ENCODE data around the gene C11orf86. TPM values are rescaled to one million over a fixed set of nuclear protein-coding genes. Genes with fewer than 3 reads are reported as not detected.

C11orf86 gene
- total and polyA plus RNA-seq, 5 experiments from 2014 or later = not detected

GRCh38 chr11:66969584-66970225, 5.4 kb upstream of the C11orf86 start:
- Mint-ChIP-seq H3K9me3 (no peaks in the 10 kb centered on the region), H3K4me3 (no peak overlapping the region), H3K27ac (no peak overlapping the region), H3K27me3 (peaks cover 5 to 15% (median 5%) of the 10 kb centered on the region in 5 donors), H3K4me1 (peaks cover 0 to 4% (median 2%) of the 10 kb centered on the region in 4 donors), H3K36me3 (no peaks in the 10 kb centered on the region)
- POLR2A ChIA-PET = no interaction called here
- ATAC-seq (no peak), DNase-seq (peak in 1 of 10 donors; percentile 52)

GRCh38 chr11:66970371-66970806, 4.7 kb upstream of the C11orf86 start:
- Mint-ChIP-seq H3K36me3 (no peaks in the 10 kb centered on the region), H3K9me3 (no peaks in the 10 kb centered on the region), H3K27me3 (peaks cover 3 to 17% (median 5%) of the 10 kb centered on the region in 5 donors), H3K4me3 (no peak overlapping the region), H3K27ac (peak overlapping the region in 1 of 10 donors; percentile 14), H3K4me1 (peaks cover 0 to 4% (median 2%) of the 10 kb centered on the region in 4 donors)
- POLR2A ChIA-PET = no interaction called here
- DNase-seq (peak in 1 of 10 donors; percentile 6), ATAC-seq (no peak)

- Mint-ChIP-seq H3K9me3 (no peaks in the 10 kb centered on the region), H3K27ac (peak overlapping the region in 1 of 10 donors; percentile 14), H3K36me3 (no peaks in the 10 kb centered on the region), H3K4me3 (no peak overlapping the region), H3K27me3 (peaks cover 3 to 20% (median 8%) of the 10 kb centered on the region in 5 donors), H3K4me1 (peaks cover 0 to 4% (median 2%) of the 10 kb centered on the region in 4 donors)
- ATAC-seq (no peak), DNase-seq (no peak)
- POLR2A ChIA-PET = interaction anchor here (0.7 kb wide), 1 partner anchor 1947 kb away, joined by 3 read pairs; no protein-coding TSS in a partner anchor
These were observed 4.2 kb upstream of the C11orf86 start for GRCh38 chr11:66970807-66971442.

- peaks cover 3 to 22% (median 5%) of the 10 kb centered on the region in 5 donors for H3K27me3 Mint-ChIP-seq
- H3K4me1 Mint-ChIP-seq = peaks cover 0 to 4% (median 2%) of the 10 kb centered on the region in 4 donors
- POLR2A ChIA-PET = interaction anchor here (0.7 kb wide), 1 partner anchor 1948 kb away, joined by 3 read pairs; no protein-coding TSS in a partner anchor
- H3K27ac Mint-ChIP-seq = no peak overlapping the region
- H3K9me3 Mint-ChIP-seq = no peaks in the 10 kb centered on the region
- no peak for DNase-seq
- no peak for ATAC-seq
- H3K4me3 Mint-ChIP-seq = no peak overlapping the region
- H3K36me3 Mint-ChIP-seq = no peaks in the 10 kb centered on the region
These were observed 3.6 kb upstream of the C11orf86 start for GRCh38 chr11:66971488-66971887.

- peaks cover 0 to 10% (median 0%) of the 10 kb centered on the region in 9 donors for H3K9me3 Mint-ChIP-seq
- H3K4me1 Mint-ChIP-seq = peaks cover 0 to 4% (median under 1%) of the 10 kb centered on the region in 4 donors
- H3K4me3 Mint-ChIP-seq = no peak overlapping the region
- no peak overlapping the region for H3K27ac Mint-ChIP-seq
- no peak for DNase-seq
- peaks cover 3 to 23% (median 5%) of the 10 kb centered on the region in 5 donors for H3K27me3 Mint-ChIP-seq
- H3K36me3 Mint-ChIP-seq = no peaks in the 10 kb centered on the region
- no peak for ATAC-seq
- POLR2A ChIA-PET = no interaction called here
These were observed 1.0 kb upstream of the C11orf86 start for GRCh38 chr11:66973956-66974580.

GRCh38 chr11:66975405-66976027, 412 bp downstream of the C11orf86 start:
- Mint-ChIP-seq H3K27me3 (peaks cover 4 to 23% (median 5%) of the 10 kb centered on the region in 5 donors), H3K4me3 (no peak overlapping the region)

GRCh38 chr11:66976028-66976467, 944 bp downstream of the C11orf86 start:
- H3K36me3 Mint-ChIP-seq = no peaks in the 10 kb centered on the region
- H3K27me3 Mint-ChIP-seq = peaks cover 1 to 20% (median 4%) of the 10 kb centered on the region in 5 donors
- no peaks in the 10 kb centered on the region for H3K4me1 Mint-ChIP-seq
- DNase-seq (peak in 4 of 10 donors; percentile 8 to 50 (median 15)), ATAC-seq (no peak)
- H3K4me3 Mint-ChIP-seq = no peak overlapping the region
- H3K27ac Mint-ChIP-seq = peak overlapping the region in 1 of 10 donors; percentile 66
- POLR2A ChIA-PET = interaction anchor here (0.6 to 0.7 kb wide), 2 partner anchors 133 to 371 kb away, joined by 3 read pairs; partner anchors contain the start of gene RCE1
- H3K9me3 Mint-ChIP-seq = peaks cover 0 to 10% (median 0%) of the 10 kb centered on the region in 9 donors

More at GRCh38 chr11:66975405-66976027, 412 bp downstream of the C11orf86 start:
- Mint-ChIP-seq H3K4me1 (peaks cover 0 to 3% (median under 1%) of the 10 kb centered on the region in 4 donors), H3K36me3 (no peaks in the 10 kb centered on the region), H3K9me3 (peaks cover 0 to 10% (median 0%) of the 10 kb centered on the region in 9 donors), H3K27ac (peak overlapping the region in 1 of 10 donors; percentile 66)
- no peak for ATAC-seq
- POLR2A ChIA-PET = interaction anchor here (0.6 to 0.7 kb wide), 2 partner anchors 132 to 372 kb away, joined by 3 read pairs; partner anchors contain the start of gene RCE1
- DNase-seq = peak in 1 of 10 donors; percentile 8

- Mint-ChIP-seq H3K36me3 (no peaks in the 10 kb centered on the region), H3K4me1 (peaks cover 0 to 1% (median 1%) of the 10 kb centered on the region in 4 donors), H3K4me3 (no peak overlapping the region), H3K9me3 (peaks cover 0 to 10% (median 0%) of the 10 kb centered on the region in 9 donors), H3K27me3 (peaks cover 0 to 17% (median 4%) of the 10 kb centered on the region in 5 donors), H3K27ac (no peak overlapping the region)
- DNase-seq (no peak), ATAC-seq (no peak)
- POLR2A ChIA-PET = interaction anchor here (0.5 kb wide), 1 partner anchor 263 kb away, joined by 3 read pairs; no protein-coding TSS in a partner anchor
These were observed 1.8 kb downstream of the C11orf86 start for GRCh38 chr11:66976925-66977324.

- peaks cover 0 to 13% (median 7%) of the 10 kb centered on the region in 4 donors for H3K4me1 Mint-ChIP-seq
- H3K27me3 Mint-ChIP-seq = peaks cover 0 to 12% (median 4%) of the 10 kb centered on the region in 5 donors
- POLR2A ChIA-PET = no interaction called here
- H3K9me3 Mint-ChIP-seq = peaks cover 0 to 10% (median 0%) of the 10 kb centered on the region in 9 donors
- no peak overlapping the region for H3K27ac Mint-ChIP-seq
- no peaks in the 10 kb centered on the region for H3K36me3 Mint-ChIP-seq
- no peak overlapping the region for H3K4me3 Mint-ChIP-seq
- DNase-seq (no peak), ATAC-seq (no peak)
These were observed 3.1 kb downstream of the C11orf86 start for GRCh38 chr11:66978229-66978628.

- ATAC-seq (no peak), DNase-seq (peak in 1 of 10 donors; percentile 3)
- Mint-ChIP-seq H3K27me3 (peaks cover 0 to 16% (median 4%) of the 10 kb centered on the region in 5 donors), H3K36me3 (no peaks in the 10 kb centered on the region), H3K27ac (no peak overlapping the region), H3K4me1 (peaks cover 0 to 13% (median 7%) of the 10 kb centered on the region in 4 donors), H3K4me3 (no peak overlapping the region), H3K9me3 (peaks cover 0 to 10% (median 0%) of the 10 kb centered on the region in 9 donors)
- POLR2A ChIA-PET = no interaction called here
These were observed 3.6 kb downstream of the C11orf86 start for GRCh38 chr11:66978717-66979116.

- no peaks in the 10 kb centered on the region for H3K36me3 Mint-ChIP-seq
- peaks cover 0 to 21% (median 4%) of the 10 kb centered on the region in 5 donors for H3K27me3 Mint-ChIP-seq
- POLR2A ChIA-PET = no interaction called here
- DNase-seq (no peak), ATAC-seq (no peak)
- no peak overlapping the region for H3K27ac Mint-ChIP-seq
- H3K9me3 Mint-ChIP-seq = peaks cover 0 to 10% (median 0%) of the 10 kb centered on the region in 9 donors
- peaks cover 2 to 13% (median 7%) of the 10 kb centered on the region in 4 donors for H3K4me1 Mint-ChIP-seq
- H3K4me3 Mint-ChIP-seq = peak overlapping the region in 1 of 10 donors; percentile 12
These were observed 4.4 kb downstream of the C11orf86 start for GRCh38 chr11:66979336-66979980.

Measured in naive thymus-derived CD8-positive, alpha-beta T cell (primary cell).